M059J (cell line): Measurements from ENCODE around the gene JUND. TPM values are rescaled to one million over a fixed set of nuclear protein-coding genes. Genes with fewer than 3 reads are reported as not detected.
"Not testable (repeated sequence)": the region's sequence is repeated elsewhere in the genome, so short reads cannot be mapped to it uniquely, and the experiment has no call there.

ENCODE experiments used
- DNase-seq: peaks from one replicate; pipeline ENCODE4 v3.0.0-alpha.2; 2012; ENCODE audit warnings: low read depth
- total RNA-seq: library from RNA; depleted of rRNA; stranded (reverse); fragments of >200 nt; shearing (Covaris generic); gene quantifications from 2 replicates; pipeline ENCODE4 v1.2.3, GENCODE V29; 2014; rRNA removed

JUND gene
- total RNA-seq, result 54.1 and 206 TPM in 2 replicates

GRCh38 chr19:18281082-18282020 is at the start of gene JUND:
JUND (minus strand) TSS chr19:18281622; CDS start chr19:18281484, 138 bp downstream.
- peak; percentile 95 for DNase-seq

DNA sequence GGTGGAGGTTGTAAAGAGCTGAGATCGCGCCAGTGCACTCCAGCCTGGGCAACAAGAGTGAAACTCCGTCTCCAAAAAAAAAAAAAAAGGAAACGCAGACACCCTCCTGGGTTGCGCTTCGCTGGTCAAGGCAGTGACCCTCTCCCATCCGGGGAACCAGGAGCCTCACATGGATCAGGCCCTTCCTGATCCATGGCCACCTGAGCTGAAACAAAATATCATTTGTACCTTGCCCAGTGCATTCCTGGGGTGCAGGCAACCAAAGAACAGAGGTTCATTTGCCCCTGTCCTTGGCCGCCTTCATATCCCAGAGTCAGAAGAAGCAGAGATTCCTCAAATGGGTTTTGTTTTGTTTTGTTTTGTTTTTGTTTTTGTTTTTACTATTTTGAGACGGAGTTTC is 49.4 kb upstream of the JUND start:
- no peak for DNase-seq

GRCh38 chr19:18329035-18329376 is 47.6 kb upstream of the JUND start:
- no peak for DNase-seq

DNA sequence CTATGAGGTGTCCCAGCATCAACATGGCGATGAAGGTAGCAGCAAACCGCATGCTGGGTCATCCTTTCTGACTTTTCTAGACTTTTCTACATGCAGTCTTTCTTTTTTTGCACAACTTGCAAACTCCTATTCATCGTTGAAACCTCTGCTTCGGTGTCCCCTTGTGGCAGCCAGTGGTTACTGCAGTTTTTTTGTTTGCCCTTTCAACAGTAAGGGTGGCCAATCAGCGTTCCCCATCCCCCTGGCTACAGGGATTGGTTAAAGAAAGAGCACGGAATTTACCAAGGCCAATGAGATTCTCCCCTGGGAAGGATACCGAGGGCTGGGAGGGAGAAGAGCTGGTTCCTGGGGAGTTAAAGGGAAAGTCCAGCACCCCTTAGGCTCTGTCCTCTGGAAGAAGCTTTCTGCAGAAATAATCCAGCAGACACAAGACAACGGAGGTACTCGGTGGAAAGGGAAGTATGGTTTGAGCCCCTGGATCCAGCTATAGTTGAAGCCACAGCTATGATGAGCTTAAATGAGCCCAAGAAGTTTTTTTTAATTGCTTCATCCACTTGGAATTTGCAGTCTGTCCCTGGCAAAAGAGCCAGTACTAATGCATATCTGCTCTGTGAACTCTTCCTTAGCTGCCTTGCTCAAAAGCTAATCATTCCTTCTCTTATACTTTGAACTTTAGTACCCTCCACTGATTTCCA is 47.1 kb upstream of the JUND start:
- DNase-seq, result peak; percentile 98

DNA sequence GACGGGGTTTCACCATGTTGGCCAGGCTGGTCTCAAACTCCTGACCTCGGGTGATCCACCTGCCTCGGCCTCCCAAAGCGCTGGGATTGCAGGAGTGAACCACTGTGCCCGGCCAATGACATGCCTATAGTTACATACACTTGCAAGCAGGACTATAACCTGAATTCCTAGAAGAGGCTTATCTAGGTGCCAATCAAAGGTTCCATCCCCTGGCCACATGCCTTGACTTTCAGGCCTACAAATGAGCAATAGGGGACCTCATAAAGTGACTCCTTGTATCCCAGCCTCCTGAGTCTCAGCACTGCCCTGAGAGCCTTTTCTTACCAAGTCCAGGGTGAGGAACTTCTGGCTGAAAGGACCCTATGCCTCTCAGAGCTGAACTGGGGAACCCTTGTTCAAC is 45.4 kb upstream of the JUND start:
- DNase-seq, result no peak

GRCh38 chr19:18324373-18324731 is 42.9 kb upstream of the JUND start:
- not testable (repeated sequence) for DNase-seq

DNA sequence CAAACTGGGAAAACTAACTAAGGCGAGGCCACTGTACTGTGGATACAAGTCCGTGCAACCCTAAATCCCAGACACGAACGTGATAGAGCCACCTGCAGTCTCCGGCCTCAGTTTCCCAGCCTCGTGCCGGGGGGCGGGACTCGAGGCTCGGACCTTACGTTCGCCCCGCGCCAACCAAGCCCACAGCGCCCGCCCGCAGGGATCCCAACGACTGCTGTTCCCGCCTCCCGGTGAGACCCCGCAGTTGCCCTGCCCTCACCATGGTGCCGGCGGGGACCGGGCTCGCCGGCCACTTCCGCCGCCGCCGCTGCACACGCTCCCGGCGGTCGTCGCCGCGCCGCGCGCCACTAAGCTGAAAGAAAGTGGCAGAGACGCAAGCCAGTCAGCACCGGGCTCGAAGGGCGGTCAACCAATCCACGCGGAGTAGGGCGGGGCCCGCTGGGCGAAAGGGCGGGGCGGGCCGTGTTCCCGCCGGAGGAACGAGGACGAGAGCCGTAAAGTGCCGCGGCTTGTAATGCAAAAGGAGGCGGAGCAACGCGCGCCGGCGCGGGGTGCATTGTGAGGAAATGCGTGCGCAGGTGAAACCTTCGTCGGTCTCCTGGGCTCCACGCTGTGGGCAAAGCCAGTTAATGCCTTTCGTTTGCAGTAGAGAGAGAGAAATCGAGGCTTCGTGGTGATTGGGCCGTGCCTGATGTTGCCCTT is 41.5 kb upstream of the JUND start, which contains the start of gene LSM4:
TSS of gene LSM4 (minus strand) at position 318 of the 702 bp plus-strand sequence. CDS start at position 262, 56 bp downstream.
- DNase-seq, result peak; percentile 97

- peak; percentile 65 for DNase-seq
These were observed 40.9 kb upstream of the JUND start for GRCh38 chr19:18322318-18322758.

GRCh38 chr19:18321734-18322102 is 40.3 kb upstream of the JUND start:
- DNase-seq, result no peak

DNA sequence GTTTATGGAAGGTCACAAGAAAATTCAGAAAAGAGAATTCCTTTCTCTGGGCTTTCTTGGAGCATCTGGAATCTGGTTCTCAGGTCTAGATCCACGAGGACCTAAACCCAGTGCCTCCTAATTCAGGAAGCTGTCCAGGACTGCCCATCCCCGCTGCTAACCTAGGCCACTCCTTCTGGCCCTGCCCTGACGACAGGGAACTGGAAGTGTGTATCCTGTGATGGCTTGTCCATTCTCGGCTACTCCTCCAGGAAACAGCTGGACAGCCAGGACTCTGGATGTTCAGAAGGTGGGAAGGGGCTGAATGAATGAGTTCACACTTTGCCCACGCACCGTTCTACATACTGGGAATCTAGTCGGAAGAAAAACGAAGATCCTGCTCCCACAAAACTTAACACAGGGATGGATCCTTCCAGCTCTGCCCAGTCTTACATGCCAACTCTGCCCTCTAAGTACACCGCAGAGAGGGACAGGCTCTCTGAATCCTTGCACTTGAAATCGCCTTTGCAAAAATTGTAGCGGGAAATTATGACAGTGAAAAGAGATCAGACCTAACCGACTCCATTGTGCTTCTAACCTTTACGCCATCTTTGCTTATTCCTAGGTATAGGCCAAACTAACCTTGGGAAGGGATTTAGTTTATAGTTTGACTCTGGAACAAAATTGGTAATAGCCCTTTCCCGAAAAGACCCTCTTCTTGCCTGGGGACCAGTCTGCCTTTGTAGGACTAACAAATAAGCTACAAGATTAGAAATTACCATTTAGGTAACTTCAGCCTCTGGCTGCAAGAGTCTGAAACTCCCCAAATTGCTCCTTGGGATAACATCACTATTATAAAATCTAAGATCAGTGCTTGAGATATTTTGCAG is 39.7 kb upstream of the JUND start:
- DNase-seq, result no peak

DNA sequence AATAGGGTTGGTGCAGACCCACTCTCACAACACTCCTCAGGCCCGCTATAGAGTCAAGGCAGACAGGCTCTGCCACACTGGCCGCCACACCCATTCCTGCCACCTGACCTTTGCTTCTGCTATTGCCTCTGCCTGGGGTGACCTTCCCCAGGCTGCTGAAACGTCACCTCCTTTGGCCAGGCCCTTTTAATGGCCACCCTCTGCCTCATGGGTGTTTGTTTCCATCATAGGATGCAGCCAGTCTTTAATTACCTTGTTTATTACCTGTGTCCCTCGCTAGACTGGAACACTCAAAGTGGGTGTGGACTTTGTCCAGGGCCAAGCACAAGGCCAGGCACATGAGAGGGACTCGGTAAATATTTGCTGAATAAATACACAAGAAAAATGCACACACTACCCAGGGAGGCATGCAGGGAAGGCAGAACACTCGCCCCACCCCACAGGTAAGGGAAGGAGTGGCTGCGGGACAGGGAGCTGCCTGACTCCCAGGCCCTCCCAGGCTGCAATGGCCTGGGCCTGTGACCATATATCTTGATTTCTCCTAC is 38.2 kb upstream of the JUND start:
- DNase-seq, result no peak

- DNase-seq, result no peak
These were observed 36.8 kb upstream of the JUND start for GRCh38 chr19:18317961-18318800.

DNA sequence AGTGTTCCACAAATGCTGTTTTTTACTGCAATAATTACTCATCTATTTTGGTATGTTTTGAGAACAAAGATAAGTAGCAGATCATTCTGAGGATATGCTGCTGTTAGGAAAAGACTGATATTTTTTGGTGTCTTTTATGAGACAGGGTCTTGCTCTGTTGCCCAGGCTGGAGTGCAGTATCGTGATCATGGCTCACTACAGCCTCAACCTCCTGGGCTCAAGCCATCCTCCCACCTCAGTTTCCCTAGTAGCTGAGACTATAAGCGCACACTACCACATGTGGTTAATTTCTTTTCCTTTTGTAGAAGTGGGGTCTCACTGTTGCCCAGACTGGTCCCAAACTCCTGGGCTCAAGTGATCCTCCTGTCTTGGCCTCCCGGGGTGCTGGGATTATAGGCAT is 32.0 kb upstream of the JUND start:
- no peak for DNase-seq

DNA sequence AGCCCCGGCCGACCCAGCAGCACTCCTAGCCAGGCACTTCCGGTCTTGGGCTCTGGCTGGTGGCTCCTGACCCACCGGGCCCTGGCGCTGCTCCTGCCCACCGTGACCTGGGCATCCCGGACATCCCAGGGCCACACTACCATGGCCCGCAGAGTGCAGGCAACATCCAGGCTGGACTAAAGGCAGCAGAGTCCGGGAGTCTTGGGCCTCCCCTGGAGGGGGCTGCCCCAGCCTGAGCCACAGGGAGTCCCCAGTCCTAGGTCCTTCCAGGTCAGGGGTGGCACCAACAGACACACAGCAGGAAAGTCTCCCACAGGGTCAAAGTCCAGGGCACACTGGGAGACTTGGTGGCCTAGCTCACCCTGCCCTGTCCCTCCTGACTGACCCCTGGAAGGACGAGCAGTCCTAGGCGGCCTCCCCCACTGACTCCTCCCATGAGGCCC is 30.7 kb upstream of the JUND start:
- no peak for DNase-seq

DNA sequence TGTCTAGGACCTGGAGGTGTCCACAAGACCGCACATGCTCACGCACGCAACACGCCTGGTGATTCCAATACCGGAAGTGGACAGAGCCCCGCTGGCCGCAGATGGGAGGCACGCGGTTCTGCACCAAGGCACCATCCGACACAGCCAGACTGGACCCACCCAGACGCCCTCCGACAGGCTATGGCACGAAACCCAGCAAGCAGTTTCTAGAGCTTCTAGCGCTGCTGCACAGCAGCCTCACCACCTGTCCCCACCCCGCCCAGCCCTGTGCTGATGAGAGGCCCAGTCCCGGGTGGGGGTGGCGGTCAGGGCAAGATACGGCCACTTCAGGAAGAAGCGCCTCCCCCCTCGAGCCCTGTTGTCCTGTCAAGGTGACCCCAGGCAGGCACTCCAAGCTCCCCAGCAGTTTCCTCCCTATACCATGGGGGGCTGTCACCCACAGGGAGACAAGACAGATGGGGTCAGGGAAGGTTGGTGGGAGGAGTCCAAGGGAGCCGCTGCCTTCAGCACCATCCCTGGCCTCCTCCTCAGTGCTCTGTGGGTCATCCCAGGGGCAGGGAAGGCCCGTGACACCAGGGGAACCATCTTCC is 30.2 kb upstream of the JUND start:
- no peak for DNase-seq

DNA sequence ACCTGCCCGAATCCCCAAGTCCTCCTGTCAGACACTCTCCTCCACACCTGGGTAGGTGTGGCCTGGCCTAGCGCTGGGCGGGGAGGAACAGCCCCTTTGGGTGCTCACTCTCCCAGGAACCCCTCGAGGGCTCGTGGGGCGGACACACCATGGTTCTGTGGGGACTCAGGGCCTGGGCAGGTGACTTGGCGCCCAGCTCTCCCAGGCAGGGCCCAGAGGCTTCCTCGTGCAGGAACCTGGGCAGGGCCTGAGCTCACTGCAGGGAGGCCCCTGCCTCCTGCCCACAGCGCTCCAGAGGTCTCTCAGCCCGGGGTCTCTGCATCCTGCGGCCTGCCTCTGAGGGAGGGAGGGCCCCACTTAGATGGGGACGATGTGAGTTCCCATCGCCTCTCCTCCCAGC is 29.5 kb upstream of the JUND start:
- DNase-seq, result no peak

DNA sequence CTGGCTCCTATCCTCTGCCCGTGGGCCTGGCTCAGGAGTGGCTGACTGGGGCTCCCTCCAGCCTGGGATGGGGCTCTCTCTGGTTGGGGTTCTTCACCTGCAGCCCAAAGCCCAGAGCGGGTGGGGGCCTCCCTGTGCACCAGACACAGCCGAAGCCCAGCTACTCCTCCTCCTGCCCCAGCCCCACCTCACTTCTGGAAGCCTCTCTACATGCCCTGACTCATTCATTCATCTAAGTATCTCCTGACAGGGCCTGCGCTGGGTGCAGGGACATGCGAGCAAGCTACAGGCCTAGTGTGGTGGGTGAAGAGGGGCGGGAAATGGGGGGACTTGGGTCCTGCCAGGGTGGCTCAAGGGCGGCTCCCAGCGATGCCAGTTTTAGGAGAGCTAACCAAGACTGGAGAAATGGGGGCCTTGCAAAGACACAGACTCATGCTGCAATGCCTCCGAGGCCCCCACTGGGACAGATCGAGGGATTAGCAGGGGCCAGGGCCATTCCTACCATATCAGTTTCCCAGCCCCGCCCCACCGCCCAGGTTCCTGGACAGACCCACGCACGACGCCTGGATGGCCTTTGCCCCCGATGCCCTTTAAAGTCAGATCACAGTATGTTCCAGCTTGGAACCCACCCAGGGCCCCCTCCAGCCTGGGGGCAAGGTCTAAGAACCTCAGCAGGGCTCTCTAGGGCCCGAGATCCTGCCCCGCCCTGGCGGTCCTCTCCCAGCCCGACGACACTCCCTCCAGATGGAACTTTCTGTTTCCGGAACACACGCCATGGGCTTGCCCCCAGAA is 28.9 kb upstream of the JUND start:
- no peak for DNase-seq

DNA sequence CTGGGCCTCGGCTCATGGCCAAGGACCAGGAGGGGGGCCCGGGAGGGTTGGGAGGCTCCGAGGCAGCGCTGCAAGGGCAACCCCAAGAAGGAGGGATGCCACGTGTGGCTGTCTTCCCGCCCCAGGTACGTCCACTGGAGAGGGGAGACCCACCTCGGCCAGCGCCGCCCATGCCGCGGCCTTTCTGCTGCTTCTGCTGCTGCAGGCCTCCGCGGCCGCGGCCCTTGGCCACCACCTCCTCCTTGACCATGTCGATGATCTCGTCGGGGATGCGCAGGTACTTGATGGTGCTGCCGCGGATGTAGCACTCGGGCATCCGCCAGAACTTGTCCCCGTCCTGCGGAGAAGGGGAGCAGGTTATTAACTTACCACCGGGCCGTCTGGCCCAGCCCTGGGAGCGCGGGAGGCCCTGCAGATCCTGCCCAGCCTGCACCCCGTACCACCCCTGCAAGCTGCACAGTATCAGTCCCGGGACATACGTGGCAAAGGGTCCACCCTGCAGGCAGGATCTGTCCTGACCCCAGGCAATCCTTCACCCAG is 28.2 kb upstream of the JUND start:
- no peak for DNase-seq

DNA sequence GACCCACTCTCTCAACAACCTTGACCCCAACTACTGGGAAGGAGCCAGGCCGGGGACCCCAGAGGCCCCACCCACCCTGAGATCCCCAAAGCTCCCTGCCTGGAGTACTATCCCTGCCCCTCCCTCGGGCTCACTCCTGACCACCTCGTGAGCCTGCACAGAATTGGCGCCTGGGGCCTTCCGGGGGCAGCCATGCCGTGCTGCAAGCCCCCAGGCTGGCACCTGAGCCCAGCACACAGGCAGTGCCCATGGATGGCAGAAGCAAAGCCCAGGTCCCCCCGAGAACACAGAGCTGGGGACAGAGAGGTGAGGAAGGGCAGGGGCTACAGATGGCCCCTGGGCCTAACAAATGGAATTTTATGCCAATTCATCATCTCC is 27.5 kb upstream of the JUND start:
- no peak for DNase-seq
